ENCODE measurements around the gene SLC22A3. TPM values are rescaled to one million over a fixed set of nuclear protein-coding genes. Genes with fewer than 3 reads are reported as not detected.

Gene SLC22A3
- total and polyA plus RNA-seq, 11 donors, result 0.45 to 3.0 (median 0.75) TPM

DNA sequence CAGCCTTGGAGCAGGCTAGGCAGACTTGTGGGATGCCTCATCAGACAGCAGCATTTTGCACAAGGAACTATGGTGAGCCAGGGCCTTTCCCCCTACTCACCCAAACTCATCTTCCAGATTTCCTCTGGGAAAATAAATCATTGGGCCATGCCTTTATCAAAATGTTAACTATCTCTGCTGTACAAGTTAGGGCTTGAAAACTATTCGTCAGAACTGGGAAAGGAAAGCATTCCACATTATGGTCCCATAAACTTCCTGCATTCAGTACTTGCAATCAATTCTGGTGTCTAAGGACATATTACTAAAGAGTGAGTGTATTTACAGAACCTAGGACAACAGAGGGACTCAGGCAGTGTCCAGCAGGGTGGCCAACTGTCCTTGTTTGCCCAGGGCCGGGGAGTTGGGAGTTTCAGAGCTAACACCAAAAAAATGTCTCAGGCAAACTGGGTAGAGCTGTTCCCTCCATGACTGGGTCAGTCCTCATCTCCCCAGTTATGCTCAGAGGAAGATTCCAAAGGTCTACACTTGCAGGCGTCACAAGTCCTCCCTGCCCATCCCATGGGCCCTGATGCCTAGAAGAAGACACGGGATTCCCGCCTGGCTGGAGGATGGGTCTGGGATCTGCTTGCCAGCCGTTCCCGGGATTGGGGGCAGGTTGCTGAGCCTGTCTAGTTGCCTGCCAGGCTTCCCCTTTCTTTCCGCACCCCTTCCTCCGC, 72.2 kb downstream of the SLC22A3 start:
- peak overlapping the region in 2 of 12 donors; percentile 42 to 71 for H3K27ac ChIP-seq

DNA sequence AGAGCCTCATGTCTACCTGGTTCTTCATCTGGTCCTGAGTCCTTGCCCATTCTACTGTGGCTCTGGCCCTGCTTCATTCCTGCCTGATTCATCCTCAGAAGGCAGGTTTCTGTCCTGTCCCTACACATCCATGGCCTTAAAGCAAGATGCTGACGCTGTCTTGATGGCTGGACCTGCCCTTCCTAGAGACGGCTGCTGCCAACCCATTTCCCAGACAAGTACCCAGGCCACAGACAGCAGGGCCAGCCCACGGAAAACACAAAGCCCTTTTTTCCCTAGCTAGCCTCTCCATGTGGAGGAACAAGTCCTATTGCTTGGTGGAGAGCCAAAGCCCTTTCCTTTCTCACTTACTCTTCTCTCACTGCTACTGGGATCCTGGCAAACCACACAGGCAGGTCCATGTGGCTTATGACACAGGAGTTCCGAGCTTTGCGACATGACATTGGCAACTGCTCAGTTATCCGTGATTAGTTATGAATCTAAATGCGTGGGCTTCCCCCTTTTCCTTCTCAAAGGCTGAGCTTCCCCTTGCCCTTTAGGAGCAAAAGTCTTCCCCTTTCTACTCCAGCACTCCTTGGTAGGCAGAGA, 72.9 kb downstream of the SLC22A3 start:
- intact Hi-C loops (cut with DNase I), result no loop called here
- ATAC-seq (peak in 2 of 4 donors; percentile 36 to 57), DNase-seq (no peak)
- Histone ChIP-seq H3K4me3 (no peak overlapping the region), H3K27me3 (no peaks in the 10 kb centered on the region), H3K9me3 (no peaks in the 10 kb centered on the region), H3K36me3 (no peaks in the 10 kb centered on the region), H3K27ac (peak overlapping the region in 4 of 12 donors; percentile 4 to 71 (median 37)), H3K4me1 (peaks cover 0 to 18% (median 0%) of the 10 kb centered on the region in 12 donors)
- no peak for TF ChIP-seq POLR2A (IDR thresholded peaks at IDR 0.05)
- TF ChIP-seq, protein P1, sequence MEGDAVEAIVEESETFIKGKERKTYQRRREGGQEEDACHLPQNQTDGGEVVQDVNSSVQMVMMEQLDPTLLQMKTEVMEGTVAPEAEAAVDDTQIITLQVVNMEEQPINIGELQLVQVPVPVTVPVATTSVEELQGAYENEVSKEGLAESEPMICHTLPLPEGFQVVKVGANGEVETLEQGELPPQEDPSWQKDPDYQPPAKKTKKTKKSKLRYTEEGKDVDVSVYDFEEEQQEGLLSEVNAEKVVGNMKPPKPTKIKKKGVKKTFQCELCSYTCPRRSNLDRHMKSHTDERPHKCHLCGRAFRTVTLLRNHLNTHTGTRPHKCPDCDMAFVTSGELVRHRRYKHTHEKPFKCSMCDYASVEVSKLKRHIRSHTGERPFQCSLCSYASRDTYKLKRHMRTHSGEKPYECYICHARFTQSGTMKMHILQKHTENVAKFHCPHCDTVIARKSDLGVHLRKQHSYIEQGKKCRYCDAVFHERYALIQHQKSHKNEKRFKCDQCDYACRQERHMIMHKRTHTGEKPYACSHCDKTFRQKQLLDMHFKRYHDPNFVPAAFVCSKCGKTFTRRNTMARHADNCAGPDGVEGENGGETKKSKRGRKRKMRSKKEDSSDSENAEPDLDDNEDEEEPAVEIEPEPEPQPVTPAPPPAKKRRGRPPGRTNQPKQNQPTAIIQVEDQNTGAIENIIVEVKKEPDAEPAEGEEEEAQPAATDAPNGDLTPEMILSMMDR (IDR thresholded peaks at IDR 0.05), result no peak
- WGBS, 4 donors, result 74 to 79% (median 77%) methylated on average over 7 of the region's 7 CpGs

More for the DNA sequence above, 72.2 kb downstream of the SLC22A3 start:
- ATAC-seq (no peak), DNase-seq (no peak)
- Histone ChIP-seq H3K4me1 (peaks cover 0 to 18% (median 0%) of the 10 kb centered on the region in 12 donors), H3K27me3 (no peaks in the 10 kb centered on the region), H3K9me3 (no peaks in the 10 kb centered on the region), H3K4me3 (no peak overlapping the region), H3K36me3 (no peaks in the 10 kb centered on the region)
- TF ChIP-seq POLR2A (IDR thresholded peaks at IDR 0.05), result no peak
- TF ChIP-seq, protein P1 (IDR thresholded peaks at IDR 0.05), result no peak
- WGBS, 4 donors, result 90 to 94% (median 91%) methylated on average over 9 of the region's 9 CpGs
- intact Hi-C loops (cut with DNase I), result no loop called here

DNA sequence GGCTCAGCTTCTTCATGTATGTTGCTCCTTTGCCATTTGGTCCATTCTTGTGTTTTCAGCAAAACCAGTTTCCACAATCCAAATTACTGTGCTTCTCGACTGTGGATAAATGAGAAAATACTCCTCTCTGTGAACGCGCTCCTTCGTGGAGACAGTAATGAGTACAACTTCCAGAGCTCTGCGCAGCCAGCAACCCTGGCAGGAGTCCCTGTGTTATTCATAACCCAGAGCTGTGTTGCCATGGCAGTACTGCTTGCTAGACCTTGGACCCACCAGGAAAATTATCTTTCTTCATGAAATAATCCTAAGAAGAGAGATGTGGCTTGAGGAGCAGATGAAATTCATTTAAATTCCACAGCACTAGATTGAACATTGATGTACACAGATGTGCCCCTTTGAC, 73.7 kb downstream of the SLC22A3 start:
- peak overlapping the region in 5 of 12 donors; percentile 4 to 71 (median 32) for H3K27ac ChIP-seq
- intact Hi-C loops (cut with DNase I), result no loop called here
- peaks cover 0 to 16% (median 0%) of the 10 kb centered on the region in 12 donors for H3K4me1 ChIP-seq
- no peaks in the 10 kb centered on the region for H3K27me3 ChIP-seq
- no peaks in the 10 kb centered on the region for H3K9me3 ChIP-seq
- DNase-seq (peak in 4 of 5 donors; percentile 25 to 50 (median 42)), ATAC-seq (peak in 3 of 4 donors; percentile 64 to 93 (median 69))
- TF ChIP-seq, protein P1 (IDR thresholded peaks at IDR 0.05), result no peak
- no peak for TF ChIP-seq POLR2A (IDR thresholded peaks at IDR 0.05)
- no peaks in the 10 kb centered on the region for H3K36me3 ChIP-seq
- WGBS, 4 donors, result 64 to 78% (median 73%) methylated on average over 5 of the region's 5 CpGs
- H3K4me3 ChIP-seq, result no peak overlapping the region

DNA sequence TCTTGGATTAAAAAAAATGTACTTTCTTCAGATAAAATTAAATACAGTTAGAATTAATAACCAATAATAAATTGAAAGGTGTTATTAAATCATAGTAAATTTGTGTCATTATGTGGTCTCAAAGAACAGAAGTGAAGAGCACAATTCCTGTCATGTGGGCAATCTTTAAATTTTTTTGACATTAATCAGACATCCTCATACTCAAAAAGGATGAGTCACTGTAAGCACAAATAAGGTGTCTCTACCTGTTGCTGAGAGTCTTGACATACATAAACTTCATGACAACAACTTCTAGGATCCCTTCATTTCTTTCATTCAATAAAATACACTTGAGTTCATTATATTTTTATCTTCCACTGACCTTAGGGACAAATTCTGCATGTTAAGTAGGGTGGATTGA, 76.1 kb downstream of the SLC22A3 start:
- Histone ChIP-seq H3K9me3 (no peaks in the 10 kb centered on the region), H3K36me3 (no peaks in the 10 kb centered on the region), H3K4me3 (no peak overlapping the region), H3K4me1 (peaks cover 0 to 28% (median 13%) of the 10 kb centered on the region in 12 donors), H3K27me3 (no peaks in the 10 kb centered on the region), H3K27ac (no peak overlapping the region)
- DNase-seq, result no peak
- ATAC-seq, result no peak
- intact Hi-C loops (cut with DNase I), result no loop called here
- TF ChIP-seq, protein P1 (IDR thresholded peaks at IDR 0.05), result no peak
- no peak for TF ChIP-seq POLR2A (IDR thresholded peaks at IDR 0.05)
